ENCODE measurements around the gene SLC6A8.
"Not testable (repeated sequence)": the region's sequence is repeated elsewhere in the genome, so short reads cannot be mapped to it uniquely, and the experiment has no call there.

SLC6A8 gene

GRCh38 chrX:153740631-153741222, 53.0 kb downstream of the SLC6A8 start:
- no peak overlapping the region for H2AFZ ChIP-seq (ENCODE audit: low read depth, low read length)
- H3K4me2 ChIP-seq (ENCODE audit: low read length) = no peak overlapping the region
- TF ChIP-seq CTCF (IDR thresholded peaks at IDR 0.05; ENCODE audit: low read depth, low read length) (no peak), EZH2phosphoT487 (IDR thresholded peaks at IDR 0.05; ENCODE audit: low read depth) (no peak)

DNA sequence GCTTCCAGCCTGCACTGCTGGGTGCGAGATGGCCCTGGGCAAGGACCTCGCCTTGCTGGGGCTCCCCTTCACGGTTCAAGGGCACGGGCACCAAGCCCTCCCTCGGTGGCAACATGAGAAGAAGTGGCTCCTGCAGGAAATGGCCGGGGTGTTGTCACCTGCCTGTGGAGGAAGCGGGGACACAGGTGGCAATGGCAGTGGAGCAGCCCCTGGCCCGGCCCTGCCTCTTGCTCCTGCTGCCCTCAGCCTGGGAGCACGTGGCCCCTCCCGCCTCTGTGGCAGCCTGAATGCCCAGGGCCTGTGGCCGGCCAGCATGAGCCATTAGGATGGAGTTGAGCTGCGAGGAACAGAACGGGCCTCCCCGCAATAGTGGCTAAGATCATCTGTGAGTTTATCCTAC, 53.7 kb downstream of the SLC6A8 start:
- H3K27ac ChIP-seq (ENCODE audit: low read length) = no peak overlapping the region
- TF ChIP-seq CTCF (IDR thresholded peaks at IDR 0.05; ENCODE audit: low read depth, low read length) (no peak), EZH2phosphoT487 (IDR thresholded peaks at IDR 0.05; ENCODE audit: low read depth) (no peak)

More at GRCh38 chrX:153740631-153741222, 53.0 kb downstream of the SLC6A8 start:
- Histone ChIP-seq H3K79me2 (ENCODE audit: low read length) (no peaks in the 10 kb centered on the region), H4K20me1 (ENCODE audit: insufficient read depth, low read length) (no peaks in the 10 kb centered on the region), H3K9me3 (ENCODE audit: insufficient read depth, low read length) (no peaks in the 10 kb centered on the region), H3K9ac (ENCODE audit: low read length) (no peak overlapping the region), H3K4me1 (ENCODE audit: low read length) (no peaks in the 10 kb centered on the region), H3K27me3 (ENCODE audit: low read depth, low read length) (no peaks in the 10 kb centered on the region), H3K36me3 (replicated peaks; ENCODE audit: low read depth, low read length) (no peaks in the 10 kb centered on the region), H3K27ac (ENCODE audit: low read length) (no peak overlapping the region), H3K4me3 (ENCODE audit: low read length) (no peak overlapping the region)

DNA sequence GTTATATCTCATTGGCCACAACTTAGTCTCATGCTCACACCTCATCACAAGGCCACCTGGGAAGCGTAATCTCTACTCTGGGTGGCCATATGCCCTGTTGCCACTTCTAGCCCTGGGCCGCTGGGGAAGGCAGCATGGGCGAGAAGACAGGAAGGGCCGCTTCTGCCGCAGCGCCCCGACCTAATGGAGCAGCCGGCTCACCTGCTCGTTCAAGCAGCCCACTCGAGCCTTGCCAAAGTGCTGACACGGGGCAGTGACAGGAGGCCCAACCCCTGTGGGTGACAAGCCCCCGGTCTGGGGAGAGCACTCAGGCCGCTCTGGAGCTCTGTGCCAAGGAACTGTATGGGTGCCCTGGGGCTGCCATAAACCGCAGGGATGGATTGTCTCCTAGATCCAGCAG, 54.4 kb downstream of the SLC6A8 start:
- H3K36me3 ChIP-seq (replicated peaks; ENCODE audit: low read depth, low read length); H3K4me3 ChIP-seq (ENCODE audit: low read length); H2AFZ ChIP-seq (ENCODE audit: low read depth, low read length); H3K79me2 ChIP-seq (ENCODE audit: low read length); H4K20me1 ChIP-seq (ENCODE audit: insufficient read depth, low read length); H3K9ac ChIP-seq (ENCODE audit: low read length); H3K4me1 ChIP-seq (ENCODE audit: low read length); H3K4me2 ChIP-seq (ENCODE audit: low read length); H3K27me3 ChIP-seq (ENCODE audit: low read depth, low read length); H3K9me3 ChIP-seq (ENCODE audit: insufficient read depth, low read length); H3K27ac ChIP-seq (ENCODE audit: low read length): not testable (repeated sequence)

More for the DNA sequence above, 53.7 kb downstream of the SLC6A8 start:
- Histone ChIP-seq H2AFZ (ENCODE audit: low read depth, low read length) (no peak overlapping the region), H3K4me1 (ENCODE audit: low read length) (no peaks in the 10 kb centered on the region), H3K9ac (ENCODE audit: low read length) (no peak overlapping the region), H4K20me1 (ENCODE audit: insufficient read depth, low read length) (no peaks in the 10 kb centered on the region), H3K79me2 (ENCODE audit: low read length) (no peaks in the 10 kb centered on the region), H3K9me3 (ENCODE audit: insufficient read depth, low read length) (no peaks in the 10 kb centered on the region), H3K4me2 (ENCODE audit: low read length) (no peak overlapping the region), H3K36me3 (replicated peaks; ENCODE audit: low read depth, low read length) (no peaks in the 10 kb centered on the region), H3K27me3 (ENCODE audit: low read depth, low read length) (no peaks in the 10 kb centered on the region), H3K4me3 (ENCODE audit: low read length) (no peak overlapping the region)

DNA sequence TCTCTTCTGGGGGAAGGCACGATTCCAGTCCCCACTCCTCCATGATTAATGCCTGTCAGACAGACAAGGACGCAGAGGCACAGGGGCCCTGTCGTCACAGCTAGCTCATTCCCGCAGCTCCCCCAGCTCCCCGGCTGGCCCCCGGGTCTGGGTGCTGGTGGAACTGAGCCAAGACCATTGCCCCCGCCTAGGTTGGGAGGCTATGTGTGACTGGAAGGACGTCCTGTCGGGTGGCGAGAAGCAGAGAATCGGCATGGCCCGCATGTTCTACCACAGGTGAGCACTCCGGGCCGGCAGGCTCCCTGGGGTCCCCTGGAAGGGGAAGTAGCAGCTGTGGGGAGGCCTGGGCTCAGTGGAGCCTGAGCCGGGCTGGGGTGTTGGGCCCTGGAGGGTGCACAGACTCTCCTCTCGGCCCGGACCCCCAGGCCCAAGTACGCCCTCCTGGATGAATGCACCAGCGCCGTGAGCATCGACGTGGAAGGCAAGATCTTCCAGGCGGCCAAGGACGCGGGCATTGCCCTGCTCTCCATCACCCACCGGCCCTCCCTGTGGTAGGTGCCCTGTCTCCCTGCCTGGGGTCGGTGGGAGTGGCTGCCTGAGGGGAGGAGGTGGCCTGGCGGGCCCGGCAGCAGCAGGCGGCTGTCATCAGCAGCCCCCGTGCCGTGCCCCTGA, 55.2 kb downstream of the SLC6A8 start:
- H2AFZ ChIP-seq (ENCODE audit: low read depth, low read length); H3K27ac ChIP-seq (ENCODE audit: low read length); H3K9ac ChIP-seq (ENCODE audit: low read length); H4K20me1 ChIP-seq (ENCODE audit: insufficient read depth, low read length); H3K4me3 ChIP-seq (ENCODE audit: low read length); H3K4me2 ChIP-seq (ENCODE audit: low read length); H3K4me1 ChIP-seq (ENCODE audit: low read length); H3K36me3 ChIP-seq (replicated peaks; ENCODE audit: low read depth, low read length); H3K27me3 ChIP-seq (ENCODE audit: low read depth, low read length); H3K79me2 ChIP-seq (ENCODE audit: low read length); H3K9me3 ChIP-seq (ENCODE audit: insufficient read depth, low read length): not testable (repeated sequence)

GRCh38 chrX:153743468-153744209, 55.9 kb downstream of the SLC6A8 start:
- peak overlapping the region; percentile 50; the same call in 1 of the 2 replicates for H3K4me2 ChIP-seq (ENCODE audit: low read length)
- not testable (repeated sequence) for H3K4me1 ChIP-seq (ENCODE audit: low read length); H3K36me3 ChIP-seq (replicated peaks; ENCODE audit: low read depth, low read length); H3K9me3 ChIP-seq (ENCODE audit: insufficient read depth, low read length); H3K79me2 ChIP-seq (ENCODE audit: low read length); H3K9ac ChIP-seq (ENCODE audit: low read length); H3K27me3 ChIP-seq (ENCODE audit: low read depth, low read length); H4K20me1 ChIP-seq (ENCODE audit: insufficient read depth, low read length); H3K27ac ChIP-seq (ENCODE audit: low read length); H3K4me3 ChIP-seq (ENCODE audit: low read length); H2AFZ ChIP-seq (ENCODE audit: low read depth, low read length)

Measured in OCI-LY3 (cell line).